Measurements from ENCODE around the gene BMP7.
"Not testable (repeated sequence)": the region's sequence is repeated elsewhere in the genome, so short reads cannot be mapped to it uniquely, and the experiment has no call there.

Gene BMP7

GRCh38 chr20:57210911-57211280 lies 55.5 kb downstream of the BMP7 start:
- DNase-seq (ENCODE audit: low read depth), result no peak

- DNase-seq (ENCODE audit: low read depth), result no peak
These were observed 56.2 kb downstream of the BMP7 start for GRCh38 chr20:57210054-57210910.

- no peak for DNase-seq (ENCODE audit: low read depth)
These were observed 57.0 kb downstream of the BMP7 start for GRCh38 chr20:57209413-57209812.

GRCh38 chr20:57208198-57208597 lies 58.2 kb downstream of the BMP7 start:
- DNase-seq (ENCODE audit: low read depth), result no peak

- no peak for DNase-seq (ENCODE audit: low read depth)
These were observed 59.2 kb downstream of the BMP7 start for GRCh38 chr20:57207251-57207650.

GRCh38 chr20:57205606-57206219 lies 60.7 kb downstream of the BMP7 start:
- peak; percentile 56 for DNase-seq (ENCODE audit: low read depth)

- DNase-seq (ENCODE audit: low read depth), result no peak
These were observed 62.5 kb downstream of the BMP7 start for GRCh38 chr20:57203986-57204385.

- no peak for DNase-seq (ENCODE audit: low read depth)
These were observed 63.2 kb downstream of the BMP7 start for GRCh38 chr20:57203204-57203603.

- DNase-seq (ENCODE audit: low read depth), result no peak
These were observed 64.1 kb downstream of the BMP7 start for GRCh38 chr20:57202309-57202708.

GRCh38 chr20:57200882-57201695 lies 65.4 kb downstream of the BMP7 start:
- DNase-seq (ENCODE audit: low read depth), result no peak

GRCh38 chr20:57199656-57200405 lies 66.6 kb downstream of the BMP7 start:
- no peak for DNase-seq (ENCODE audit: low read depth)

- DNase-seq (ENCODE audit: low read depth), result no peak
These were observed 68.0 kb downstream of the BMP7 start for GRCh38 chr20:57198132-57199072.

GRCh38 chr20:57197352-57198131 lies 68.9 kb downstream of the BMP7 start:
- DNase-seq (ENCODE audit: low read depth), result no peak

GRCh38 chr20:57195469-57196100 lies 70.9 kb downstream of the BMP7 start:
- DNase-seq (ENCODE audit: low read depth), result no peak

GRCh38 chr20:57195023-57195422 lies 71.4 kb downstream of the BMP7 start:
- DNase-seq (ENCODE audit: low read depth), result no peak

GRCh38 chr20:57194154-57194553 lies 72.3 kb downstream of the BMP7 start:
- DNase-seq (ENCODE audit: low read depth), result no peak

- DNase-seq (ENCODE audit: low read depth), result no peak
These were observed 73.3 kb downstream of the BMP7 start for GRCh38 chr20:57193094-57193493.

GRCh38 chr20:57192311-57192710 lies 74.1 kb downstream of the BMP7 start:
- DNase-seq (ENCODE audit: low read depth), result no peak

- DNase-seq (ENCODE audit: low read depth), result not testable (repeated sequence)
These were observed 75.2 kb downstream of the BMP7 start for GRCh38 chr20:57191265-57191638.
